ENCODE measurements around the gene SH3BP4.

DNA sequence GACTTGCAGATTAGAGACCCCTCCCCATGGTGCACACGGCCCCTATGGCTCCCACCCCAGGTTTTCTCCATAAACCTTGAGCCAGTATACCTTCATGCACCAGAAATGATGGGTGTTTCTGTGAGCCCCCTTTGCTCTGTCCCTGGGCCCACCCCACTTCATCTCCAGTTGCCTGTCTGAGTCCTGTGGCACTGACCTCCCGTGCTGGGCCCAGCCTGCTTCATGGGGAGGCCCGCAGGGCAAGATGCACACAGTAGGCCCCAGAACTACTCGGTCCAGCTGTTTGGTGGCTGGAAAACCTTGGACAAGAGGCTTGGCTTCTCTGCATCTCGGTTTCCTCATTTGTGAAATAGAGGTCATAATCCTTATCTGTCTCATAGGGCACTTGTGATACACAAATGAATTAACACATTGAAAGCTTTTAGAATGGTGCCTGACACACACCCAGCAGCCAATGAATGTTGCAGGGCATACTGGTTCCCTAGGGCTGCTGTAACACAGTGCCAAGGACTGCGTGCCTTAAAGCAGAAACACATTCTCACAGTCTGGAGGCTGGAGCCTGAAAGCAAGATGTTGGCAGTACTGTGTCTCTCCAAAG lies 58.4 kb downstream of the SH3BP4 start:
- no peak for TF ChIP-seq EZH2 (IDR thresholded peaks at IDR 0.05; ENCODE audit: borderline replicate concordance, low read depth, low read length, poor library complexity, severe bottlenecking)
- TF ChIP-seq, protein P1, sequence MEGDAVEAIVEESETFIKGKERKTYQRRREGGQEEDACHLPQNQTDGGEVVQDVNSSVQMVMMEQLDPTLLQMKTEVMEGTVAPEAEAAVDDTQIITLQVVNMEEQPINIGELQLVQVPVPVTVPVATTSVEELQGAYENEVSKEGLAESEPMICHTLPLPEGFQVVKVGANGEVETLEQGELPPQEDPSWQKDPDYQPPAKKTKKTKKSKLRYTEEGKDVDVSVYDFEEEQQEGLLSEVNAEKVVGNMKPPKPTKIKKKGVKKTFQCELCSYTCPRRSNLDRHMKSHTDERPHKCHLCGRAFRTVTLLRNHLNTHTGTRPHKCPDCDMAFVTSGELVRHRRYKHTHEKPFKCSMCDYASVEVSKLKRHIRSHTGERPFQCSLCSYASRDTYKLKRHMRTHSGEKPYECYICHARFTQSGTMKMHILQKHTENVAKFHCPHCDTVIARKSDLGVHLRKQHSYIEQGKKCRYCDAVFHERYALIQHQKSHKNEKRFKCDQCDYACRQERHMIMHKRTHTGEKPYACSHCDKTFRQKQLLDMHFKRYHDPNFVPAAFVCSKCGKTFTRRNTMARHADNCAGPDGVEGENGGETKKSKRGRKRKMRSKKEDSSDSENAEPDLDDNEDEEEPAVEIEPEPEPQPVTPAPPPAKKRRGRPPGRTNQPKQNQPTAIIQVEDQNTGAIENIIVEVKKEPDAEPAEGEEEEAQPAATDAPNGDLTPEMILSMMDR (conservative IDR thresholded peaks at IDR 0.05; ENCODE audit: low read depth, low read length) = no peak
